Mesothelial cell of epicardium (in vitro differentiated cells): ENCODE data around the gene GFER. TPM values are rescaled to one million over a fixed set of nuclear protein-coding genes. Genes with fewer than 3 reads are reported as not detected.

Experiments used
- DNase-seq, 2 experiments: peaks; one replicate each; pipeline ENCODE4 v3.0.0; 2021; ENCODE audit warnings: low spot score in 2 of 2; ENCODE audit not compliant: unreplicated experiment in 2 of 2
- H3K27ac Mint-ChIP-seq: 2 replicates; pipeline ENCODE4 v1.8.0; 2021; ENCODE audit warnings: mixed read lengths
- H3K27me3 Mint-ChIP-seq: 2 replicates; pipeline ENCODE4 v1.8.0; 2021; ENCODE audit warnings: low read depth, mixed read lengths
- H3K36me3 Mint-ChIP-seq: 2 replicates; pipeline ENCODE4 v1.8.0; 2021; ENCODE audit warnings: mixed read lengths
- H3K4me1 Mint-ChIP-seq: 2 replicates; pipeline ENCODE4 v1.8.0; 2021; ENCODE audit warnings: mixed read lengths
- H3K4me3 Mint-ChIP-seq: 2 replicates; pipeline ENCODE4 v1.8.0; 2021; ENCODE audit warnings: mild to moderate bottlenecking, moderate library complexity, mixed read lengths
- H3K9me3 Mint-ChIP-seq: 2 replicates; pipeline ENCODE4 v1.8.0; 2021; ENCODE audit warnings: mixed read lengths
- total RNA-seq: library from RNA; stranded (reverse); gene quantifications from 3 replicates; pipeline ENCODE4 v1.2.1, GENCODE V29; 2021
- TF ChIP-seq, protein P1 (sequence below): fragments of 200-600 bp; sonication (generic); IDR thresholded peaks from one replicate; pipeline ENCODE4 v1.5.0; 2021; ENCODE audit warnings: antibody characterized with exemption; ENCODE audit not compliant: unreplicated experiment

Gene GFER
- total RNA-seq, 1 donor from 2014 or later, result 23.7 TPM

DNA sequence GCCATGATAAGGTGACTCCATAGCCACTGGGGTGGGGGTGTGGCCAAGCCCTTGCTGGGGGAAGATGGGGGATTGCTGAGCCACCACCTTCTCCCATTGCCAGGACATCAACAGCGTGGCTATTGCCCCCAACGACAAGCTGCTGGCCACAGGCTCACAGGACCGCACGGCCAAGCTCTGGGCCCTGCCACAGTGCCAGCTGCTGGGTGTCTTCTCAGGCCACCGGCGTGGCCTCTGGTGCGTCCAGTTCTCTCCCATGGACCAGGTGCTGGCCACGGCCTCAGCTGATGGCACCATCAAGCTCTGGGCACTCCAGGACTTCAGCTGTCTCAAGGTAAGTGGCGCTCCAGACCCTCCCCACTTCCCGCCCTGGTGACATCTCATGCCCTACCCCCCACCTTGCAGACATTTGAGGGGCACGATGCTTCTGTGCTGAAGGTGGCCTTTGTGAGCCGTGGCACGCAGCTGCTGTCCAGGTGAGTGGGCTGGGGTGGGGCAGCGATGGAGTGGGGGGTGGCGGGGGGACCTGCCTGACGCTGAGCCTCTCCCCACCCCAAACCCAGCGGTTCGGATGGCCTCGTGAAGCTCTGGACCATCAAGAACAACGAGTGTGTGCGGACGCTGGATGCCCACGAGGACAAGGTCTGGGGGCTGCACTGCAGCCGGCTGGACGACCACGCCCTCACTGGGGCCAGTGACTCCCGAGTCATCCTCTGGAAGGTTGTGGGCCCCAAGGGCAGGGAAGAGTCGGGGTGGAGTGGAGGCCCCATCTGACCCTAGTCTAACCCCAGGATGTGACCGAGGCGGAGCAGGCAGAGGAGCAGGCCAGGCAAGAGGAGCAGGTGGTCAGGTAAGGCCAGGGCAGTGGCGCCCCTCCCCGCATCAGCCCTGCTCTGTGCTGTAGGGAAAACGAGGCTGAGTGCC lies 6.8 kb upstream of the GFER start:
- H3K4me1 Mint-ChIP-seq, result peaks cover 12% of the 10 kb centered on the region
- no peak overlapping the region for H3K27ac Mint-ChIP-seq
- H3K9me3 Mint-ChIP-seq, result no peaks in the 10 kb centered on the region
- no peak overlapping the region for H3K4me3 Mint-ChIP-seq
- TF ChIP-seq, protein P1, sequence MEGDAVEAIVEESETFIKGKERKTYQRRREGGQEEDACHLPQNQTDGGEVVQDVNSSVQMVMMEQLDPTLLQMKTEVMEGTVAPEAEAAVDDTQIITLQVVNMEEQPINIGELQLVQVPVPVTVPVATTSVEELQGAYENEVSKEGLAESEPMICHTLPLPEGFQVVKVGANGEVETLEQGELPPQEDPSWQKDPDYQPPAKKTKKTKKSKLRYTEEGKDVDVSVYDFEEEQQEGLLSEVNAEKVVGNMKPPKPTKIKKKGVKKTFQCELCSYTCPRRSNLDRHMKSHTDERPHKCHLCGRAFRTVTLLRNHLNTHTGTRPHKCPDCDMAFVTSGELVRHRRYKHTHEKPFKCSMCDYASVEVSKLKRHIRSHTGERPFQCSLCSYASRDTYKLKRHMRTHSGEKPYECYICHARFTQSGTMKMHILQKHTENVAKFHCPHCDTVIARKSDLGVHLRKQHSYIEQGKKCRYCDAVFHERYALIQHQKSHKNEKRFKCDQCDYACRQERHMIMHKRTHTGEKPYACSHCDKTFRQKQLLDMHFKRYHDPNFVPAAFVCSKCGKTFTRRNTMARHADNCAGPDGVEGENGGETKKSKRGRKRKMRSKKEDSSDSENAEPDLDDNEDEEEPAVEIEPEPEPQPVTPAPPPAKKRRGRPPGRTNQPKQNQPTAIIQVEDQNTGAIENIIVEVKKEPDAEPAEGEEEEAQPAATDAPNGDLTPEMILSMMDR, result no peak
- peaks cover 39% of the 10 kb centered on the region for H3K27me3 Mint-ChIP-seq
- H3K36me3 Mint-ChIP-seq, result peaks cover 9% of the 10 kb centered on the region
- no peak for DNase-seq

DNA sequence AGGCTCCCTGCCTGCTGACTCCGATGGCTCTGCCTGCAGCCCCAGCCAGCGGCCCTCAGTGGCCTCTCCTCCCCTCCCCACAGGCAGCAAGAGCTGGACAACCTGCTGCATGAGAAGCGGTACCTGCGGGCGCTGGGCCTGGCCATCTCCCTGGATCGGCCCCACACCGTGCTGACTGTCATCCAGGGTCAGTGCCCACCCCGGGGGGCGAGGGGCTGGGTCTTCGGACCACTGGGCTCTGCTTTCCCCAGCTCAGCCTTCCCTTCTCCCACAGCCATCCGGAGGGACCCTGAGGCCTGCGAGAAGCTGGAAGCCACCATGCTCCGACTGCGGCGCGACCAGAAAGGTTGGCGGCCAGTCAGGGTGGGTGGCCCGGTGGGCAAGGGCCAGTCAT lies 6.1 kb upstream of the GFER start:
- no peak overlapping the region for H3K4me3 Mint-ChIP-seq
- TF ChIP-seq, protein P1, result no peak

DNA sequence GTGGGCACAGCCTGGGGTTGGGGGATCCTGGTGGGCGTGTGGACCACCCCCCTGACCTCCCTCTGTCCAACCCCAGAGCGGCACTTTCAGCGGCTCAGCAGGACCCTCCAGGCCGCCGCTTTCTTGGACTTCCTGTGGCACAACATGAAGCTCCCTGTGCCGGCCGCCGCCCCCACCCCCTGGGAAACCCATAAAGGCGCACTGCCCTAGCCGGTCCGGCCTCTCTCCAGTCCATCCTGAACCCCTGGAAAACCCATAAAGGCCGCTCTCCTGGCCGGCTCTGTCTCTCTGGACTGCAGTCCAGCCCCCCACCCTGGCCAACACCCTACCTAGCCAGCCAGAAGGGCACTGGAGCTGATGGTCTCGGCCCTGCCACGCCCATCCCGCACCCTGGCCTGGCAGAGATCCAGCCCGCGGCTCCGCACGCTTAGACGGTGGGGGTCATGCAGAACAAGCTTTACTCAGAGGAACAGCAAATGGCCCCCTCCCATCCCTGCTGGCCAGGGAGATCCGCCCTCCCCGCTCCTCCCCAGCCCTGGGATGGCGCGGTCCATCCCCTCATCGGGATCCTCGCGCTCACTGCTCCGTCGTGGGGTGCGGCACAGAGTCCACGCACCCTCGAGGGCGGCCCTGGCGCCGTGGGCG lies 5.4 kb upstream of the GFER start:
- TF ChIP-seq, protein P1, result no peak
- Mint-ChIP-seq H3K27me3 (peaks cover 51% of the 10 kb centered on the region), H3K9me3 (no peaks in the 10 kb centered on the region), H3K27ac (no peak overlapping the region), H3K4me1 (peaks cover 4% of the 10 kb centered on the region), H3K36me3 (peaks cover 9% of the 10 kb centered on the region), H3K4me3 (no peak overlapping the region)
- DNase-seq, result no peak

More for the DNA sequence above, 6.1 kb upstream of the GFER start:
- no peak for DNase-seq
- peaks cover 8% of the 10 kb centered on the region for H3K4me1 Mint-ChIP-seq
- H3K27me3 Mint-ChIP-seq, result peaks cover 46% of the 10 kb centered on the region
- no peaks in the 10 kb centered on the region for H3K9me3 Mint-ChIP-seq
- no peak overlapping the region for H3K27ac Mint-ChIP-seq
- H3K36me3 Mint-ChIP-seq, result peaks cover 9% of the 10 kb centered on the region

DNA sequence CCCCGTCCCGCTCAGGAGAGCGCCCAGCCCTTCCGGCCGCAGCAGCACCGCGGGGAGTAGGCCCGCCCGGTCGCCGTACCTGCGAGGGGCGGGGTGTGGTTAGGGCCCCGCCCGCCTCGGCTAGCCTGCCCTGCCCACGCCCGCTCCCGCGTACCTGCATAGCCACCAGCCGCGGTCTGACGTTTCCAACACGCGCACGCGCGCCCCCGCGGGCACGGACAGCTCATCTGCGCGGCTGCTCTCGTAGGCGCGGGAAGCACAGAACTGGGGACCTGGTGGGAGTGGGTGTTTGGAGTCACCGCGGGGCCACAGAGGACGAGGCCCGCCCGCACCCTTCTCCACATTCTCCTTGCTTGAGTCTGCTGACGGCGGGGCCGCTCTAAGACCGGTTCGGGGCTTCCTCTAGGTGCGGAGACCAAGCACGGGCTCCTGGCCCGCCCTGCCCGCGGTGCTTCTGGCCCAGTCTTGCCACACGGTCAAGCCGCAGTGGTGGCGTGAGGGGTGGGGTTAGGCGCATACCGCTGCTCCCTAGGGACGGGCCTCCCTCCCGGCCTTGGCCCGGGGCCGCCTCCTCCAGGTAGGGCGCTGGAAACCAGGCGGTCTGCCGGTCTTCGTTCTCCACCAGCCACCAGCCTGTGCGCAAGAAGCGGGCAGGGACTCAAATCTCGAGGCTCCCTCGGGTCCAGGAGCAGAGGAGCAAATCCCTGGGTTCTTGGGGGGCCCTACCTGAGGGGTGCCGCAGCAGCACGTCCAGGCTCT lies 4.5 kb upstream of the GFER start:
- Mint-ChIP-seq H3K27me3 (peaks cover 51% of the 10 kb centered on the region), H3K27ac (no peak overlapping the region), H3K9me3 (no peaks in the 10 kb centered on the region), H3K36me3 (peaks cover 9% of the 10 kb centered on the region), H3K4me3 (peak overlapping the region; percentile 46), H3K4me1 (peaks cover 4% of the 10 kb centered on the region)
- TF ChIP-seq, protein P1, result no peak
- peak in 1 of 2 experiments; percentile 65 for DNase-seq

DNA sequence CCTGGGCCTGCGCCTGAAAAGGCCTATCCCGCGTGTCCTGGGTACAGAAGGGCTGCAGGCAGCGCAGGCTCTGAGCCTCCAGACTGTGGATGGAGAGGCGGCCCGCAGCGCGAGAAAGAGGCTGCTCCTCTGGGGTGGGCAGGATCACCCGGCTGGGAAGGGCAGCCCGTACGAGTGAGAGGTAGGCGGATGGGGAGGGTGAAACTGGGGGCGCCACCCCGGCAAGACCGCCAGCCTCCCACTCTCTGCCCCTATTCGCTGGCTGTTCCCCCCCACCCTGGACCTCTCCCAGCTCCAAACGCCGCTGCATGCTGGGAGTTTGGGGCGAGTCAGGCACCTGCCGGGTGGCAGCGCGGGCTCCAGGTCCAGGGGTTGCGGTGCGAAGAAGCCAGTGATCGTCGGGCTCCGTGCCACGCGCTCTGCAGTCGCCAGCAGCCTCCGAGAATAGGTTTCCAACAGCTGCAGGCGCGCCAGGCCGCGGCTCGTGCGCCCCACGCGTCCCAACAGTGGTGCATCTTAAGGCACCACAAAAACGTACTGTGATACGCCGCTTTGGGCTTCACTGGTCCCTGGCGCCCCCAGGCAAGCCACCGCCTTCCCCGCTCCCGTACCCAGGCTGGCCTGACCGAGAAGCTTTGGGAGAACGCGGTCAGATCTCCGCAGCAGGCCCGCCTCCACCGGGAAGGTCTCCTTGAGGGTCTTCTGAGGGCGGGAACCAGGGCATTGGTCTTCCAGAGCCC lies 3.8 kb upstream of the GFER start:
- Mint-ChIP-seq H3K36me3 (peaks cover 6% of the 10 kb centered on the region), H3K27ac (no peak overlapping the region), H3K4me3 (no peak overlapping the region), H3K27me3 (peaks cover 51% of the 10 kb centered on the region), H3K9me3 (no peaks in the 10 kb centered on the region), H3K4me1 (peaks cover 12% of the 10 kb centered on the region)
- TF ChIP-seq, protein P1, result no peak
- DNase-seq, result no peak
